Measurements from ENCODE around the gene XPC.

Gene XPC

GRCh38 chr3:14208168-14208567, 29.8 kb upstream of the XPC start:
- DNase-seq (ENCODE audit: low read depth), result no peak

GRCh38 chr3:14206548-14207177, 28.3 kb upstream of the XPC start:
- DNase-seq (ENCODE audit: low read depth), result no peak

- DNase-seq (ENCODE audit: low read depth), result no peak
These were observed 26.3 kb upstream of the XPC start for GRCh38 chr3:14204515-14205284.

GRCh38 chr3:14203521-14204079, 25.2 kb upstream of the XPC start:
- DNase-seq (ENCODE audit: low read depth), result peak; percentile 10

GRCh38 chr3:14202874-14203520, 24.6 kb upstream of the XPC start:
- no peak for DNase-seq (ENCODE audit: low read depth)

GRCh38 chr3:14201940-14202684, 23.7 kb upstream of the XPC start:
- no peak for DNase-seq (ENCODE audit: low read depth)

GRCh38 chr3:14200841-14201240, 22.4 kb upstream of the XPC start:
- no peak for DNase-seq (ENCODE audit: low read depth)

GRCh38 chr3:14200276-14200675, 21.9 kb upstream of the XPC start:
- no peak for DNase-seq (ENCODE audit: low read depth)

- no peak for DNase-seq (ENCODE audit: low read depth)
These were observed 21.2 kb upstream of the XPC start for GRCh38 chr3:14199641-14200040.

GRCh38 chr3:14194865-14195264, 16.5 kb upstream of the XPC start:
- DNase-seq (ENCODE audit: low read depth), result no peak

- no peak for DNase-seq (ENCODE audit: low read depth)
These were observed 9.8 kb upstream of the XPC start for GRCh38 chr3:14188041-14188754.

GRCh38 chr3:14186854-14187458, 8.6 kb upstream of the XPC start:
- DNase-seq (ENCODE audit: low read depth), result no peak

- DNase-seq (ENCODE audit: low read depth), result no peak
These were observed 4.7 kb upstream of the XPC start for GRCh38 chr3:14183015-14183577.

- no peak for DNase-seq (ENCODE audit: low read depth)
These were observed 2.9 kb upstream of the XPC start for GRCh38 chr3:14181253-14181652.

- DNase-seq (ENCODE audit: low read depth), result no peak
These were observed 1.4 kb upstream of the XPC start for GRCh38 chr3:14179795-14180194.

GRCh38 chr3:14179114-14179465, 689 bp upstream of the XPC start:
- DNase-seq (ENCODE audit: low read depth), result no peak

- no peak for DNase-seq (ENCODE audit: low read depth)
These were observed 688 bp downstream of the XPC start for GRCh38 chr3:14177580-14178246.

- peak; percentile 20 for DNase-seq (ENCODE audit: low read depth)
These were observed 2.9 kb downstream of the XPC start for GRCh38 chr3:14175383-14176037.

- DNase-seq (ENCODE audit: low read depth), result no peak
These were observed 3.9 kb downstream of the XPC start for GRCh38 chr3:14174483-14174882.

GRCh38 chr3:14172496-14172895, 5.9 kb downstream of the XPC start:
- no peak for DNase-seq (ENCODE audit: low read depth)
